ENCODE results near the gene XAF1.

GRCh38 chr17:6724009-6724408 is 31.8 kb upstream of the XAF1 start:
- TF ChIP-seq, protein P1, sequence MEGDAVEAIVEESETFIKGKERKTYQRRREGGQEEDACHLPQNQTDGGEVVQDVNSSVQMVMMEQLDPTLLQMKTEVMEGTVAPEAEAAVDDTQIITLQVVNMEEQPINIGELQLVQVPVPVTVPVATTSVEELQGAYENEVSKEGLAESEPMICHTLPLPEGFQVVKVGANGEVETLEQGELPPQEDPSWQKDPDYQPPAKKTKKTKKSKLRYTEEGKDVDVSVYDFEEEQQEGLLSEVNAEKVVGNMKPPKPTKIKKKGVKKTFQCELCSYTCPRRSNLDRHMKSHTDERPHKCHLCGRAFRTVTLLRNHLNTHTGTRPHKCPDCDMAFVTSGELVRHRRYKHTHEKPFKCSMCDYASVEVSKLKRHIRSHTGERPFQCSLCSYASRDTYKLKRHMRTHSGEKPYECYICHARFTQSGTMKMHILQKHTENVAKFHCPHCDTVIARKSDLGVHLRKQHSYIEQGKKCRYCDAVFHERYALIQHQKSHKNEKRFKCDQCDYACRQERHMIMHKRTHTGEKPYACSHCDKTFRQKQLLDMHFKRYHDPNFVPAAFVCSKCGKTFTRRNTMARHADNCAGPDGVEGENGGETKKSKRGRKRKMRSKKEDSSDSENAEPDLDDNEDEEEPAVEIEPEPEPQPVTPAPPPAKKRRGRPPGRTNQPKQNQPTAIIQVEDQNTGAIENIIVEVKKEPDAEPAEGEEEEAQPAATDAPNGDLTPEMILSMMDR (IDR thresholded peaks at IDR 0.05) = no peak
- TF ChIP-seq POLR2A (IDR thresholded peaks at IDR 0.05) = no peak
